CD1c-positive myeloid dendritic cell (primary cell): ENCODE measurements around the gene CCT6B.
"Not testable (repeated sequence)": the region's sequence is repeated elsewhere in the genome, so short reads cannot be mapped to it uniquely, and the experiment has no call there.

Source experiments
- DNase-seq: peaks from one replicate; pipeline ENCODE4 v3.0.0-alpha.2; 2016; ENCODE audit errors: extremely low spot score

Gene CCT6B

GRCh38 chr17:34961093-34961911, at the start of gene CCT6B, which contains the start of gene ZNF830:
CCT6B (minus strand) TSS chr17:34961460; CDS start chr17:34961393, 67 bp downstream.
ZNF830 (plus strand) TSS chr17:34961540; CDS start chr17:34961567, 27 bp downstream.
- peak; percentile 98 for DNase-seq

GRCh38 chr17:35010093-35010492, 48.8 kb upstream of the CCT6B start:
- DNase-seq = no peak

GRCh38 chr17:35006961-35007360, 45.7 kb upstream of the CCT6B start:
- DNase-seq = no peak

GRCh38 chr17:35006345-35006744, 45.1 kb upstream of the CCT6B start:
- no peak for DNase-seq

- DNase-seq = no peak
These were observed 42.5 kb upstream of the CCT6B start for GRCh38 chr17:35003778-35004177.

- no peak for DNase-seq
These were observed 41.8 kb upstream of the CCT6B start for GRCh38 chr17:35002876-35003551.

GRCh38 chr17:35001549-35001948, 40.3 kb upstream of the CCT6B start:
- no peak for DNase-seq

- not testable (repeated sequence) for DNase-seq
These were observed 39.7 kb upstream of the CCT6B start for GRCh38 chr17:35000965-35001364.

GRCh38 chr17:34999456-34999855, 38.2 kb upstream of the CCT6B start:
- DNase-seq = no peak

GRCh38 chr17:34998205-34998604, 36.9 kb upstream of the CCT6B start:
- peak; percentile 81 for DNase-seq

GRCh38 chr17:34997355-34997862, 36.1 kb upstream of the CCT6B start:
- no peak for DNase-seq

- no peak for DNase-seq
These were observed 35.4 kb upstream of the CCT6B start for GRCh38 chr17:34996422-34997285.

GRCh38 chr17:34993031-34993430, 31.8 kb upstream of the CCT6B start:
- DNase-seq = no peak

GRCh38 chr17:34991606-34992005, 30.3 kb upstream of the CCT6B start:
- no peak for DNase-seq

- no peak for DNase-seq
These were observed 29.7 kb upstream of the CCT6B start for GRCh38 chr17:34990921-34991365.

GRCh38 chr17:34989473-34989872, 28.2 kb upstream of the CCT6B start:
- DNase-seq = no peak

- no peak for DNase-seq
These were observed 27.4 kb upstream of the CCT6B start for GRCh38 chr17:34988644-34989043.

GRCh38 chr17:34987232-34987631, 26.0 kb upstream of the CCT6B start:
- DNase-seq = no peak

GRCh38 chr17:34981538-34982241, 20.4 kb upstream of the CCT6B start:
- no peak for DNase-seq

- DNase-seq = peak; percentile 81
These were observed 19.6 kb upstream of the CCT6B start for GRCh38 chr17:34980681-34981537.
